SK-N-SH treated with all-trans-retinoic acid at 6 μM for 48 hours (cell line): ENCODE measurements around the gene SH3PXD2A.

Experiments
- ATAC-seq: fragments of 200-7000 bp; cut with Tn5 transposase; 3 replicates; pipeline ENCODE4 v1.9.1; 2020; ENCODE audit warnings: mild to moderate bottlenecking, moderate library complexity
- BACH2 ChIP-seq: fragments of 250-450 bp; sonication (Bioruptor Pico); IDR thresholded peaks from 2 replicates; pipeline ENCODE4 v1.9.0; 2021; ENCODE audit warnings: mild to moderate bottlenecking, borderline replicate concordance
- CSDC2 ChIP-seq: fragments of 250-450 bp; sonication (Bioruptor Pico); IDR thresholded peaks from 2 replicates; pipeline ENCODE4 v1.5.0; 2020; ENCODE audit warnings: mild to moderate bottlenecking, moderate library complexity
- ESRRG ChIP-seq: fragments of 250-450 bp; sonication (Bioruptor Pico); IDR thresholded peaks from 2 replicates; pipeline ENCODE4 v1.6.1; 2021; ENCODE audit warnings: mild to moderate bottlenecking
- GLIS3 ChIP-seq: fragments of 250-450 bp; sonication (Bioruptor Pico); IDR thresholded peaks from 2 replicates; pipeline ENCODE4 v1.5.0; 2020; ENCODE audit warnings: mild to moderate bottlenecking, moderate library complexity
- ISL1 ChIP-seq: fragments of 250-450 bp; sonication (Bioruptor Pico); IDR thresholded peaks from 2 replicates; pipeline ENCODE4 v2.1.2; 2022; ENCODE audit warnings: mild to moderate bottlenecking, moderate library complexity
- OSR1 ChIP-seq: fragments of 250-450 bp; sonication (Bioruptor Pico); IDR thresholded peaks from 2 replicates; pipeline ENCODE4 v1.8.0; 2022; ENCODE audit warnings: moderate library complexity, mild to moderate bottlenecking, inconsistent platforms
- PATZ1 ChIP-seq: fragments of 250-450 bp; sonication (Bioruptor Pico); IDR thresholded peaks from 2 replicates; pipeline ENCODE4 v1.8.0; 2020; ENCODE audit warnings: mild to moderate bottlenecking, moderate library complexity, borderline replicate concordance
- PPARA ChIP-seq: fragments of 250-450 bp; sonication (Bioruptor Pico); IDR thresholded peaks from 2 replicates; pipeline ENCODE4 v1.5.0; 2020; ENCODE audit warnings: mild to moderate bottlenecking, borderline replicate concordance
- RARB ChIP-seq: fragments of 250-450 bp; sonication (Bioruptor Pico); IDR thresholded peaks from 2 replicates; pipeline ENCODE4 v1.8.0; 2021; ENCODE audit warnings: mild to moderate bottlenecking, moderate library complexity
- SNAI2 ChIP-seq: fragments of 250-450 bp; sonication (Bioruptor Pico); IDR thresholded peaks from 2 replicates; pipeline ENCODE4 v1.5.0; 2020; ENCODE audit warnings: mild to moderate bottlenecking, moderate library complexity
- TCF4 ChIP-seq: fragments of 250-450 bp; sonication (Bioruptor Pico); IDR thresholded peaks from 2 replicates; pipeline ENCODE4 v1.8.0; 2021; ENCODE audit warnings: mild to moderate bottlenecking, moderate library complexity, borderline replicate concordance
- TOX ChIP-seq: fragments of 250-450 bp; sonication (Bioruptor Pico); IDR thresholded peaks from 2 replicates; pipeline ENCODE4 v1.8.0; 2021; ENCODE audit warnings: mild to moderate bottlenecking, moderate library complexity, borderline replicate concordance
- TSHZ2 ChIP-seq: fragments of 250-450 bp; sonication (Bioruptor Pico); IDR thresholded peaks from 2 replicates; pipeline ENCODE4 v1.5.0; 2020; ENCODE audit warnings: mild to moderate bottlenecking, moderate library complexity
- ZC3H10 ChIP-seq: fragments of 250-450 bp; sonication (Bioruptor Pico); IDR thresholded peaks from 2 replicates; pipeline ENCODE4 v1.5.1; 2021; ENCODE audit warnings: mild to moderate bottlenecking, moderate library complexity
- ZFP3 ChIP-seq: fragments of 250-450 bp; sonication (Bioruptor Pico); IDR thresholded peaks from 2 replicates; pipeline ENCODE4 v1.5.0; 2020; ENCODE audit warnings: mild to moderate bottlenecking, moderate library complexity
- ZFP30 ChIP-seq: fragments of 450-650 bp; formaldehyde crosslinking; IDR thresholded peaks from 2 replicates; pipeline ENCODE4 v1.5.0; 2022; ENCODE audit warnings: mild to moderate bottlenecking, moderate library complexity
- ZNF565 ChIP-seq: fragments of 450-650 bp; formaldehyde crosslinking; conservative IDR thresholded peaks from 2 replicates; pipeline ENCODE4 v1.5.0; 2020; ENCODE audit warnings: low read depth, mild to moderate bottlenecking, moderate library complexity
- ZNF70 ChIP-seq: fragments of 450-650 bp; formaldehyde crosslinking; IDR thresholded peaks from 2 replicates; pipeline ENCODE4 v1.5.0; 2020; ENCODE audit warnings: mild to moderate bottlenecking, moderate library complexity
- ZNF8 ChIP-seq: fragments of 450-650 bp; formaldehyde crosslinking; IDR thresholded peaks from 2 replicates; pipeline ENCODE4 v1.5.0; 2020; ENCODE audit warnings: mild to moderate bottlenecking, moderate library complexity
- TF ChIP-seq, protein P1 (sequence below): fragments of 250-450 bp; sonication (Bioruptor Pico); IDR thresholded peaks from 2 replicates; pipeline ENCODE4 v1.8.0; 2021; ENCODE audit warnings: low read depth, mild to moderate bottlenecking, moderate library complexity, borderline replicate concordance
- TF ChIP-seq, protein P2 (sequence below): fragments of 250-450 bp; sonication (Bioruptor Pico); IDR thresholded peaks from 2 replicates; pipeline ENCODE4 v1.5.1; 2020; ENCODE audit warnings: low read depth, mild to moderate bottlenecking, moderate library complexity
- TF ChIP-seq, protein P3 (sequence below): fragments of 250-450 bp; sonication (Bioruptor Pico); IDR thresholded peaks from 2 replicates; pipeline ENCODE4 v1.5.1; 2021; ENCODE audit warnings: mild to moderate bottlenecking, moderate library complexity

Gene SH3PXD2A

GRCh38 chr10:103559776-103560175, 295.6 kb downstream of the SH3PXD2A start:
- no peak for ATAC-seq
- TF ChIP-seq ZNF8 (CRISPR knock-in tag) (no peak), GLIS3 (no peak), RARB (CRISPR knock-in tag) (no peak), TOX (no peak)
- TF ChIP-seq, protein P1, sequence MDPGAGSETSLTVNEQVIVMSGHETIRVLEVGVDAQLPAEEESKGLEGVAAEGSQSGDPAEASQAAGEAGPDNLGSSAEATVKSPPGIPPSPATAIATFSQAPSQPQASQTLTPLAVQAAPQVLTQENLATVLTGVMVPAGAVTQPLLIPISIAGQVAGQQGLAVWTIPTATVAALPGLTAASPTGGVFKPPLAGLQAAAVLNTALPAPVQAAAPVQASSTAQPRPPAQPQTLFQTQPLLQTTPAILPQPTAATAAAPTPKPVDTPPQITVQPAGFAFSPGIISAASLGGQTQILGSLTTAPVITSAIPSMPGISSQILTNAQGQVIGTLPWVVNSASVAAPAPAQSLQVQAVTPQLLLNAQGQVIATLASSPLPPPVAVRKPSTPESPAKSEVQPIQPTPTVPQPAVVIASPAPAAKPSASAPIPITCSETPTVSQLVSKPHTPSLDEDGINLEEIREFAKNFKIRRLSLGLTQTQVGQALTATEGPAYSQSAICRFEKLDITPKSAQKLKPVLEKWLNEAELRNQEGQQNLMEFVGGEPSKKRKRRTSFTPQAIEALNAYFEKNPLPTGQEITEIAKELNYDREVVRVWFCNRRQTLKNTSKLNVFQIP (CRISPR knock-in tag), result no peak

- no peak for TF ChIP-seq ZFP3 (CRISPR knock-in tag)
- TF ChIP-seq TCF4 (CRISPR knock-in tag), result no peak
- TF ChIP-seq, protein P1 (CRISPR knock-in tag), result no peak
- no peak for TF ChIP-seq GLIS3
- no peak for TF ChIP-seq ZNF8 (CRISPR knock-in tag)
- TF ChIP-seq TSHZ2 (CRISPR knock-in tag), result no peak
- no peak for TF ChIP-seq PATZ1 (CRISPR knock-in tag)
- no peak for TF ChIP-seq RARB (CRISPR knock-in tag)
- TF ChIP-seq BACH2 (CRISPR knock-in tag), result no peak
- no peak for TF ChIP-seq ZFP30 (CRISPR knock-in tag)
- TF ChIP-seq, protein P2, sequence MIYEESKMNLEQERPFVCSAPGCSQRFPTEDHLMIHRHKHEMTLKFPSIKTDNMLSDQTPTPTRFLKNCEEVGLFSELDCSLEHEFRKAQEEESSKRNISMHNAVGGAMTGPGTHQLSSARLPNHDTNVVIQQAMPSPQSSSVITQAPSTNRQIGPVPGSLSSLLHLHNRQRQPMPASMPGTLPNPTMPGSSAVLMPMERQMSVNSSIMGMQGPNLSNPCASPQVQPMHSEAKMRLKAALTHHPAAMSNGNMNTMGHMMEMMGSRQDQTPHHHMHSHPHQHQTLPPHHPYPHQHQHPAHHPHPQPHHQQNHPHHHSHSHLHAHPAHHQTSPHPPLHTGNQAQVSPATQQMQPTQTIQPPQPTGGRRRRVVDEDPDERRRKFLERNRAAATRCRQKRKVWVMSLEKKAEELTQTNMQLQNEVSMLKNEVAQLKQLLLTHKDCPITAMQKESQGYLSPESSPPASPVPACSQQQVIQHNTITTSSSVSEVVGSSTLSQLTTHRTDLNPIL (CRISPR knock-in tag), result no peak
- no peak for TF ChIP-seq ZC3H10 (CRISPR knock-in tag)
- no peak for TF ChIP-seq ZNF70 (CRISPR knock-in tag)
- TF ChIP-seq CSDC2 (CRISPR knock-in tag), result no peak
- TF ChIP-seq ISL1, result no peak
- TF ChIP-seq ZNF565 (CRISPR knock-in tag), result no peak
- ATAC-seq, result no peak
These were observed 296.5 kb downstream of the SH3PXD2A start for GRCh38 chr10:103558911-103559310.

DNA sequence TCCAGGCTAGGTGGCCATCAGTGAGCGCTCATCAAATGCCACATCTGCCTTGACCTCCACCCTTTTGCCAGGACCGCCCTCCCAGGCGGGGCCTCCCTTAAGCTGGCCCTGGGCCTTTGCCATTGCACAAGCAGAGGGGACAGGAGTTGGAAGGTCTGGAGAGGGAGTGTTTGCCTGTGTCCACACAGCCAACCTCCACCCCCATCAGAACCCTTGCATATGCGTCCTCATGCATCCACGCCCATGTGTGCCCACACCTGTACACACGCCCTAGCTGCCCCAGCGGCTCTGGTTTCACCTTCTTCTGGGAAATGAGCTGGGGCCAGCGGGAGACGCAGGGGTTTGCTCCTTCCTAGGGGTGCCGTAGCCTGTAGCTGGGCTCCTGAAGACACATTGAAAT, 297.9 kb downstream of the SH3PXD2A start:
- no peak for TF ChIP-seq BACH2 (CRISPR knock-in tag)
- TF ChIP-seq ESRRG, result no peak
- no peak for TF ChIP-seq ZNF8 (CRISPR knock-in tag)
- no peak for TF ChIP-seq SNAI2
- TF ChIP-seq TCF4 (CRISPR knock-in tag), result no peak
- no peak for TF ChIP-seq PATZ1 (CRISPR knock-in tag)
- no peak for TF ChIP-seq ZNF70 (CRISPR knock-in tag)
- TF ChIP-seq, protein P3, sequence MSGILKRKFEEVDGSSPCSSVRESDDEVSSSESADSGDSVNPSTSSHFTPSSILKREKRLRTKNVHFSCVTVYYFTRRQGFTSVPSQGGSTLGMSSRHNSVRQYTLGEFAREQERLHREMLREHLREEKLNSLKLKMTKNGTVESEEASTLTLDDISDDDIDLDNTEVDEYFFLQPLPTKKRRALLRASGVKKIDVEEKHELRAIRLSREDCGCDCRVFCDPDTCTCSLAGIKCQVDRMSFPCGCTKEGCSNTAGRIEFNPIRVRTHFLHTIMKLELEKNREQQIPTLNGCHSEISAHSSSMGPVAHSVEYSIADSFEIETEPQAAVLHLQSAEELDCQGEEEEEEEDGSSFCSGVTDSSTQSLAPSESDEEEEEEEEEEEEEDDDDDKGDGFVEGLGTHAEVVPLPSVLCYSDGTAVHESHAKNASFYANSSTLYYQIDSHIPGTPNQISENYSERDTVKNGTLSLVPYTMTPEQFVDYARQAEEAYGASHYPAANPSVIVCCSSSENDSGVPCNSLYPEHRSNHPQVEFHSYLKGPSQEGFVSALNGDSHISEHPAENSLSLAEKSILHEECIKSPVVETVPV (CRISPR knock-in tag), result no peak
- TF ChIP-seq CSDC2 (CRISPR knock-in tag), result no peak
- TF ChIP-seq, protein P2 (CRISPR knock-in tag), result no peak
- no peak for TF ChIP-seq ZNF565 (CRISPR knock-in tag)
- TF ChIP-seq ZC3H10 (CRISPR knock-in tag), result no peak
- no peak for TF ChIP-seq RARB (CRISPR knock-in tag)
- no peak for TF ChIP-seq PPARA
- TF ChIP-seq TOX, result no peak
- TF ChIP-seq GLIS3, result no peak
- TF ChIP-seq ZFP3 (CRISPR knock-in tag), result no peak
- TF ChIP-seq ISL1, result no peak
- TF ChIP-seq OSR1, result no peak
- TF ChIP-seq, all 23 proteins: peak for 0
- no peak for ATAC-seq
